ENCODE results near the gene CTXND1.
A peak's percentile ranks its signal among the peaks of the same experiment; 100 is the strongest.

CTXND1 gene

DNA sequence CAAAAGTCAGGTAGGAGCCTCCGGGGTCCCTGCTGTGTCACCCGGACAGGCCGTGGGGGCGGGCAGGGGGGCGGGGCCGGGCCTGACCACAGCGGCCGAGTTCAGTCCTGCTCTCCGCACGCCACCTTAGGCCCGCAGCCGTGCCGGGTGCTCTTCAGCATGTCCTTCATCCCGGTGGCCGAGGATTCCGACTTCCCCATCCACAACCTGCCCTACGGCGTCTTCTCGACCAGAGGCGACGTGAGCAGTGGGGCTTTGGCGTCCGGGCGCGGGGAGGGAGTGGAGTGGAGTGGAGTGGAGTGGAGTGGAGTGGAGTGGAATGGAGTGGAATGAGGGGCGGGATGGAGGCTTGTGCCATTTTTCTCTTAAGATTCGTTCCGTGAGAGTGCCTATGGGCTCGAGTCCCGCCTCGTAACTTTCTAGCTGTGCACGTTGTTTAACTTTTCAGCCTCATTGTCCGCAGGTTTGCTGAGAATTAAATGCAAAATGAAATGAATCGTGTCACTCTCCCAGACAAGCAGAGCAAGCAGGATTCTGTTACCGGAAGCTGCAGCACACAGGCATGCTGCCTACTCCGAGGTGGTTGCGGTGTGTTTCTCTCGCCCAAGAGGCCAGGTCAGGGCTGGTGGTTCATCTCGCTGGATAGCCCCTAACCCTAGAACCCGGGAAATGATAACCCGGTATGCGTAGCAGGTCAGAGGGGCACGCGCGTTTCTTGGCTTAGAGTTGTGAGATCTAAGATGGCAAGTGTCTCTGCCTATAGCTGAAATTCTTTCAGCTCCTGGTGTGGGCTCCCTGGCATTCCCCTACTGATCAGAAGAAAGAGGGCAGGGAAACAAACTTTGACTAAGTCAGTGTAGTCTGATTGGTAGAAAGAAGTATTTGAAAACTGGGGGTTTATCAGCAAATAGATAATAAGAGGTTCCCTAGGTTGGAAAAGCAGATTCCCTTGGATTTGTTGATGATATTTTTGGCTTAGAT, 98.8 kb downstream of the CTXND1 start, which contains the start of gene FAH:
Gene FAH (plus strand): TSS at position 104 of the 981 bp plus-strand sequence. CDS start 56 bp downstream, at position 160.
- in situ Hi-C loops (cut with MboI; ENCODE audit: low pct_unique_long_range_greater_than_20kb, low sequenced_read_pairs): loop anchor here (25.0 kb wide), 1 partner anchor 266 kb away; the partner anchor contains the start of gene MTHFS

GRCh38 chr15:80152180-80152895, 99.7 kb downstream of the CTXND1 start:
- DNase-seq: peak; percentile 85
- in situ Hi-C loops (cut with MboI; ENCODE audit: low pct_unique_long_range_greater_than_20kb, low sequenced_read_pairs): loop anchor here (25.0 kb wide), 1 partner anchor 265 kb away; the partner anchor contains the start of gene MTHFS

More for the DNA sequence above, 98.8 kb downstream of the CTXND1 start, which contains the start of gene FAH:
- peak; percentile 80 for DNase-seq

DNA sequence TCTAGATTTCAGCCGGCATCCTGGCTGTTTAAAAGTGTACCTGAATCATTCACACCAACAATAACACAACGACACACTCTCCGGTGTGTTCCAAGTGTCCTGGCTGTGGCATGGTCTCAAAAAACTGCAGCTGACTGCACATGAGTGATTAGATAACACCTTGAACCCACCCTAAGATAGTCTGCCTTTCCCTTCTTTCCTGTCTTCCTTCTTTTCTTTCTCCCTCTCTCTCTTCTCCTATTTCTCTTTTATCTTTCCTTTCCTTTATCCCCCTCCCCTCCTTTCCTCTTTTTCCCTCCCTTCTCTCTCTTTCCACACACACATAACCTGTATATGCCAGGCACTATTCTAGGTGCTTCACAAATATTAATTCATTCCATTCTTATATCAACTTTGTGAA, 100.4 kb downstream of the CTXND1 start:
- in situ Hi-C loops (cut with MboI; ENCODE audit: low pct_unique_long_range_greater_than_20kb, low sequenced_read_pairs): loop anchor here (25.0 kb wide), 1 partner anchor 264 kb away; the partner anchor contains the start of gene MTHFS
- DNase-seq: no peak

- DNase-seq: no peak
- in situ Hi-C loops (cut with MboI; ENCODE audit: low pct_unique_long_range_greater_than_20kb, low sequenced_read_pairs): loop anchor here (25.0 kb wide), 1 partner anchor 264 kb away; the partner anchor contains the start of gene MTHFS
Observed at GRCh38 chr15:80151148-80151547, 100.9 kb downstream of the CTXND1 start.

Data from KBM-7 (cell line).